HepG2 (cell line): Measurements from ENCODE around the gene SIK3. TPM values are rescaled to one million over a fixed set of nuclear protein-coding genes. Genes with fewer than 3 reads are reported as not detected.

Source experiments
- CC2D1A ChIP-seq: sonication (generic); formaldehyde crosslinking; IDR thresholded peaks from 2 replicates; pipeline ENCODE4 v1.8.1; 2023; ENCODE audit warnings: mild to moderate bottlenecking, missing genetic modification reagents
- ESRRA ChIP-seq: sonication (generic); formaldehyde crosslinking; IDR thresholded peaks from 2 replicates; pipeline ENCODE4 v1.5.1; 2020; ENCODE audit warnings: mild to moderate bottlenecking, low read depth, missing genetic modification reagents
- KLF16 ChIP-seq, 2 experiments: sonication (generic) in 1 of 2; formaldehyde crosslinking in 1 of 2; IDR thresholded peaks; 2 replicates each; pipeline versions ENCODE4 v1.6.1 to v1.8.0; 2016 to 2023; ENCODE audit warnings: missing genetic modification reagents in 2 of 2, missing compliant biosample characterization in 1 of 2
- NFKB2 ChIP-seq: sonication (generic); formaldehyde crosslinking; IDR thresholded peaks from 2 replicates; pipeline ENCODE4 v1.4.0; 2020; ENCODE audit warnings: missing genetic modification reagents, borderline replicate concordance
- NFYC ChIP-seq: IDR thresholded peaks from 2 replicates; pipeline ENCODE4 v1.6.1; 2016; ENCODE audit warnings: missing genetic modification reagents, missing compliant biosample characterization
- NKX3-1 ChIP-seq: sonication (generic); formaldehyde crosslinking; IDR thresholded peaks from 2 replicates; pipeline ENCODE4 v1.5.0; 2020; ENCODE audit warnings: missing genetic modification reagents
- ONECUT2 ChIP-seq: sonication (generic); formaldehyde crosslinking; IDR thresholded peaks from 2 replicates; pipeline ENCODE4 v1.4.0; 2020; ENCODE audit warnings: missing genetic modification reagents
- POGZ ChIP-seq: sonication (generic); formaldehyde crosslinking; IDR thresholded peaks from 2 replicates; pipeline ENCODE4 v1.4.0; 2020; ENCODE audit warnings: mild to moderate bottlenecking, missing genetic modification reagents
- POLR2AphosphoS5 ChIP-seq: IDR thresholded peaks from 2 replicates; pipeline ENCODE4 v1.6.1; 2012; ENCODE audit warnings: low read depth, low read length
- RFX3 ChIP-seq: IDR thresholded peaks from 2 replicates; pipeline ENCODE4 v1.6.1; 2016; ENCODE audit warnings: missing biosample characterization, missing genetic modification reagents
- SNAI1 ChIP-seq: sonication (generic); formaldehyde crosslinking; IDR thresholded peaks from 2 replicates; pipeline ENCODE4 v1.5.0; 2020; ENCODE audit warnings: mild to moderate bottlenecking, missing genetic modification reagents, borderline replicate concordance
- SNAPC5 ChIP-seq: sonication (generic); formaldehyde crosslinking; IDR thresholded peaks from 2 replicates; pipeline ENCODE4 v1.8.1; 2023; ENCODE audit warnings: mild to moderate bottlenecking, missing genetic modification reagents, borderline replicate concordance
- TAF1 ChIP-seq: sonication (generic); formaldehyde crosslinking; IDR thresholded peaks from 2 replicates; pipeline ENCODE4 v1.4.0; 2020; ENCODE audit warnings: missing genetic modification reagents
- TARDBP ChIP-seq: sonication (generic); formaldehyde crosslinking; IDR thresholded peaks from 2 replicates; pipeline ENCODE4 v1.8.0; 2022; ENCODE audit warnings: mild to moderate bottlenecking, missing genetic modification reagents
- ZMYM3 ChIP-seq: sonication (generic); formaldehyde crosslinking; IDR thresholded peaks from 2 replicates; pipeline ENCODE4 v1.5.1; 2020; ENCODE audit warnings: mild to moderate bottlenecking, missing genetic modification reagents
- ZNF432 ChIP-seq: sonication (generic); formaldehyde crosslinking; IDR thresholded peaks from 2 replicates; pipeline ENCODE4 v1.5.0; 2020; ENCODE audit warnings: missing genetic modification reagents, mild to moderate bottlenecking, borderline replicate concordance
- ZNF569 ChIP-seq: sonication (generic); formaldehyde crosslinking; IDR thresholded peaks from 2 replicates; pipeline ENCODE4 v1.5.0; 2020; ENCODE audit warnings: mild to moderate bottlenecking, missing genetic modification reagents, moderate library complexity, borderline replicate concordance
- ZNF687 ChIP-seq: sonication (generic); formaldehyde crosslinking; IDR thresholded peaks from 2 replicates; pipeline ENCODE4 v1.5.1; 2020; ENCODE audit warnings: mild to moderate bottlenecking, missing genetic modification reagents, moderate library complexity
- ZNF720 ChIP-seq: sonication (generic); formaldehyde crosslinking; IDR thresholded peaks from 2 replicates; pipeline ENCODE4 v1.4.0; 2020; ENCODE audit warnings: missing genetic modification reagents
- polyA plus RNA-seq, 8 experiments: library from polyadenylated mRNA; depleted of rRNA in 3 of 8; stranded (reverse) in 7 of 8; unstranded in 1 of 8; fragments of >200 nt; fragmentation: Illumina TruSeq in 4 of 8; extraction: Trizol in 4 of 8; gene quantifications; 2 replicates each; pipeline versions ENCODE4 v1.2.1 to v1.2.3, GENCODE V29; 2011 to 2016; ENCODE audit warnings: low read depth in 4 of 8, missing spikeins in 1 of 8, mixed read lengths in 1 of 8; ENCODE audit not compliant: insufficient read depth in 1 of 8
- total RNA-seq, 5 experiments: library from RNA; depleted of rRNA; stranded (reverse); fragments of >200 nt; fragmentation: Illumina TruSeq; extraction: Trizol; gene quantifications; 2 replicates each; pipeline ENCODE4 v1.2.3, GENCODE V29; 2016; ENCODE audit warnings: low read depth in 1 of 5
- TF ChIP-seq, protein P1 (sequence below): sonication (generic); formaldehyde crosslinking; IDR thresholded peaks from 2 replicates; pipeline ENCODE4 v1.8.1; 2023; ENCODE audit warnings: missing genetic modification reagents, mild to moderate bottlenecking, borderline replicate concordance
- TF ChIP-seq, protein P2 (sequence below): sonication (generic); formaldehyde crosslinking; IDR thresholded peaks from 2 replicates; pipeline ENCODE4 v1.9.0; 2022; ENCODE audit warnings: missing genetic modification reagents, mild to moderate bottlenecking, borderline replicate concordance
- TF ChIP-seq, protein P3 (sequence below): sonication (generic); formaldehyde crosslinking; conservative IDR thresholded peaks from 2 replicates; pipeline ENCODE4 v1.8.1; 2023; ENCODE audit warnings: missing genetic modification reagents

Gene SIK3
- total and polyA plus RNA-seq, 2 of the 13 experiments (the other 11 are each of a cell fraction or from before 2014, with no cell fraction given): 5.7 to 9.8 TPM

GRCh38 chr11:116825854-116826750 lies 272.1 kb downstream of the SIK3 start (continued):
- TF ChIP-seq ZNF687 (CRISPR knock-in tag) (peak; percentile 58; the same call in 1 of the 2 replicates), NFYC (CRISPR knock-in tag) (no peak), CC2D1A (CRISPR knock-in tag) (0 out of 2 replicates have a peak, but pooled peaks have one; percentile 53), ZNF720 (no peak), SNAPC5 (no peak), NFKB2 (CRISPR knock-in tag) (no peak; the same call in 1 of the 2 replicates), SNAI1 (CRISPR knock-in tag) (no peak), TAF1 (CRISPR knock-in tag) (no peak), ZNF432 (CRISPR knock-in tag) (no peak), ZNF569 (CRISPR knock-in tag) (no peak), TARDBP (CRISPR knock-in tag) (no peak), ONECUT2 (no peak), ZMYM3 (CRISPR knock-in tag) (peak; percentile 98), KLF16 (CRISPR knock-in tag; IDR thresholded peaks at IDR 0.05) (no peak), POGZ (CRISPR knock-in tag) (no peak), ESRRA (CRISPR knock-in tag) (peak; percentile 25; the same call in 1 of the 2 replicates), RFX3 (no peak), POLR2AphosphoS5 (no peak), NKX3-1 (no peak)
- TF ChIP-seq, protein P1, sequence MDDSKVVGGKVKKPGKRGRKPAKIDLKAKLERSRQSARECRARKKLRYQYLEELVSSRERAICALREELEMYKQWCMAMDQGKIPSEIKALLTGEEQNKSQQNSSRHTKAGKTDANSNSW (CRISPR knock-in tag): no peak
- TF ChIP-seq, protein P2, sequence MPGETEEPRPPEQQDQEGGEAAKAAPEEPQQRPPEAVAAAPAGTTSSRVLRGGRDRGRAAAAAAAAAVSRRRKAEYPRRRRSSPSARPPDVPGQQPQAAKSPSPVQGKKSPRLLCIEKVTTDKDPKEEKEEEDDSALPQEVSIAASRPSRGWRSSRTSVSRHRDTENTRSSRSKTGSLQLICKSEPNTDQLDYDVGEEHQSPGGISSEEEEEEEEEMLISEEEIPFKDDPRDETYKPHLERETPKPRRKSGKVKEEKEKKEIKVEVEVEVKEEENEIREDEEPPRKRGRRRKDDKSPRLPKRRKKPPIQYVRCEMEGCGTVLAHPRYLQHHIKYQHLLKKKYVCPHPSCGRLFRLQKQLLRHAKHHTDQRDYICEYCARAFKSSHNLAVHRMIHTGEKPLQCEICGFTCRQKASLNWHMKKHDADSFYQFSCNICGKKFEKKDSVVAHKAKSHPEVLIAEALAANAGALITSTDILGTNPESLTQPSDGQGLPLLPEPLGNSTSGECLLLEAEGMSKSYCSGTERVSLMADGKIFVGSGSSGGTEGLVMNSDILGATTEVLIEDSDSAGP: peak; percentile 24; the same call in 1 of the 2 replicates
- TF ChIP-seq, protein P3, sequence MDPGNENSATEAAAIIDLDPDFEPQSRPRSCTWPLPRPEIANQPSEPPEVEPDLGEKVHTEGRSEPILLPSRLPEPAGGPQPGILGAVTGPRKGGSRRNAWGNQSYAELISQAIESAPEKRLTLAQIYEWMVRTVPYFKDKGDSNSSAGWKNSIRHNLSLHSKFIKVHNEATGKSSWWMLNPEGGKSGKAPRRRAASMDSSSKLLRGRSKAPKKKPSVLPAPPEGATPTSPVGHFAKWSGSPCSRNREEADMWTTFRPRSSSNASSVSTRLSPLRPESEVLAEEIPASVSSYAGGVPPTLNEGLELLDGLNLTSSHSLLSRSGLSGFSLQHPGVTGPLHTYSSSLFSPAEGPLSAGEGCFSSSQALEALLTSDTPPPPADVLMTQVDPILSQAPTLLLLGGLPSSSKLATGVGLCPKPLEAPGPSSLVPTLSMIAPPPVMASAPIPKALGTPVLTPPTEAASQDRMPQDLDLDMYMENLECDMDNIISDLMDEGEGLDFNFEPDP (CRISPR knock-in tag): no peak
